ENCODE measurements around the gene TRIM66. TPM values are rescaled to one million over a fixed set of nuclear protein-coding genes. Genes with fewer than 3 reads are reported as not detected.

TRIM66 gene
- total RNA-seq, 1 donor from 2014 or later: 11.0 TPM

DNA sequence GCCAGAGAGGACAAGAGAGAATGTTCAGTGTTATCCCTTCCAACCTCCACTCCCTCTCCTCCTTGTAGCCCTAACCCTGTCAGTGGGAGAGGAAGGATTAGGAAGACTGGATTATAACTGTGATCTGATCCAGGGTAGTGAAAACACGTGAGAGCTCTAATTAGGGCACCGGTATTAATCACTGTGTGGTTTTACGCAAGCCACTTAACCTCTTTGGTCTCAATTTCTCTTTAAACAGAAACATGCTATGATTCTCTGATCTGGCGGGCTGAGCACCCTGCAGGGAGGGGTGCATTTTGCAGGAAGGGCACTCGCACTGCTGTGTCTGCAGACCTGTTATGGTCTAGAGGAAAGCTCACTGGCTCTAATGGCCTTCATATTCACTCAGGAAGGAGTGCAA lies 11.7 kb upstream of the TRIM66 start:
- H3K27ac ChIP-seq: no peak overlapping the region
- peaks cover 79% of the 10 kb centered on the region for H3K36me3 ChIP-seq
- intact Hi-C loops (cut with DNase I): no loop called here
- ATAC-seq: no peak
- H3K9me3 ChIP-seq: no peaks in the 10 kb centered on the region
- H3K27me3 ChIP-seq (ENCODE audit: low read depth): no peaks in the 10 kb centered on the region
- DNase-seq: no peak
- TF ChIP-seq, protein P1, sequence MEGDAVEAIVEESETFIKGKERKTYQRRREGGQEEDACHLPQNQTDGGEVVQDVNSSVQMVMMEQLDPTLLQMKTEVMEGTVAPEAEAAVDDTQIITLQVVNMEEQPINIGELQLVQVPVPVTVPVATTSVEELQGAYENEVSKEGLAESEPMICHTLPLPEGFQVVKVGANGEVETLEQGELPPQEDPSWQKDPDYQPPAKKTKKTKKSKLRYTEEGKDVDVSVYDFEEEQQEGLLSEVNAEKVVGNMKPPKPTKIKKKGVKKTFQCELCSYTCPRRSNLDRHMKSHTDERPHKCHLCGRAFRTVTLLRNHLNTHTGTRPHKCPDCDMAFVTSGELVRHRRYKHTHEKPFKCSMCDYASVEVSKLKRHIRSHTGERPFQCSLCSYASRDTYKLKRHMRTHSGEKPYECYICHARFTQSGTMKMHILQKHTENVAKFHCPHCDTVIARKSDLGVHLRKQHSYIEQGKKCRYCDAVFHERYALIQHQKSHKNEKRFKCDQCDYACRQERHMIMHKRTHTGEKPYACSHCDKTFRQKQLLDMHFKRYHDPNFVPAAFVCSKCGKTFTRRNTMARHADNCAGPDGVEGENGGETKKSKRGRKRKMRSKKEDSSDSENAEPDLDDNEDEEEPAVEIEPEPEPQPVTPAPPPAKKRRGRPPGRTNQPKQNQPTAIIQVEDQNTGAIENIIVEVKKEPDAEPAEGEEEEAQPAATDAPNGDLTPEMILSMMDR (IDR thresholded peaks at IDR 0.05): no peak
- H3K4me3 ChIP-seq: no peak overlapping the region
- peaks cover 5% of the 10 kb centered on the region for H3K4me1 ChIP-seq

DNA sequence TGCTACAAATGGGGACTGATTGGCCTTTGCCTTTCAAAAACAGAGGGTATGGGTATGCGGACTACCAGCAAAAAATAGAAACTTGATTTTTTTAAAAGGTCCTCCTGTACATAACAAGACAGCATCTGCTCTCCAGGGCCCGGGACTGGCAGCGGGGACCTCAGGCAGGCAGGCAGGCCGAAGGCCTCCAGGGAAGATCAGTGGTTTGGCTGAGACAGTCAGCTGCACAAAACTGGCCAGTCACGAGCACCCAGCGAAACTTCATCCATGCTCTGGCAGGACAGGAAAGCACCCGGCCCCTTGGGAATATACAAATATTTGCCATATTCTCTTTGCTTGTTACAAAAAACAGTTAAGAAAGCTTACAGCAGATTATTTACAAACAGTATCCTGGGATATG lies 11.1 kb upstream of the TRIM66 start:
- H3K4me3 ChIP-seq: no peak overlapping the region
- intact Hi-C loops (cut with DNase I): no loop called here
- H3K4me1 ChIP-seq: peaks cover 5% of the 10 kb centered on the region
- TF ChIP-seq, protein P1 (IDR thresholded peaks at IDR 0.05): no peak
- no peak for ATAC-seq
- H3K27ac ChIP-seq: no peak overlapping the region
- H3K36me3 ChIP-seq: peaks cover 73% of the 10 kb centered on the region
- no peaks in the 10 kb centered on the region for H3K27me3 ChIP-seq (ENCODE audit: low read depth)
- H3K9me3 ChIP-seq: no peaks in the 10 kb centered on the region
- no peak for DNase-seq

DNA sequence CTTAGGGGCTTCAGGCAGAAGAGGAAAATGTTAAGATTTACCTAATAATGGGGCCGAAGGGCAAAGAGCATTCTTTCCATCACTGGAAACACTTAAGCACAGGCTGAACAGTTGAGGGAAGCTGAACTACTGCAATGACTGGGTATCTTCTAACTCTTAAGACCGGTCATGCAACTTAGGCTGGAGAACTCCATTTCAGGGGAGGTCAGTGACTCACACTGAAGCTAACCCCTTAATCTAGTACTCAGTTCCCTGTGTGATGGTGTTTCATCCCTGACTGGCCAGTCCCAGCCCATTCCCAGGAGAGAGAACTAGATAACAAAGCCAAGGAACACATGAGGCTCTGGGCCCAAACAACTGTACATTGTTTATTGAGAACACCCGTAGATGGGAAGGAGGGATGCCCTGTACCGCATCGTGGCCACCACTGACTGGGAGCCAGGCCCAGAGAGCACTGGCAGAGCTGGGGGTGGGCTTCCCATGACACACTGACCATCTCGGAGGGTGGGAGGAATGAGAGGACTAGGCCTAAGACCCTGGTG lies 10.6 kb upstream of the TRIM66 start:
- no peak for DNase-seq
- peaks cover 69% of the 10 kb centered on the region for H3K36me3 ChIP-seq
- H3K9me3 ChIP-seq: no peaks in the 10 kb centered on the region
- intact Hi-C loops (cut with DNase I): no loop called here
- no peaks in the 10 kb centered on the region for H3K27me3 ChIP-seq (ENCODE audit: low read depth)
- ATAC-seq: no peak
- H3K27ac ChIP-seq: no peak overlapping the region
- TF ChIP-seq, protein P1 (IDR thresholded peaks at IDR 0.05): no peak
- H3K4me1 ChIP-seq: peaks cover 9% of the 10 kb centered on the region
- no peak overlapping the region for H3K4me3 ChIP-seq

DNA sequence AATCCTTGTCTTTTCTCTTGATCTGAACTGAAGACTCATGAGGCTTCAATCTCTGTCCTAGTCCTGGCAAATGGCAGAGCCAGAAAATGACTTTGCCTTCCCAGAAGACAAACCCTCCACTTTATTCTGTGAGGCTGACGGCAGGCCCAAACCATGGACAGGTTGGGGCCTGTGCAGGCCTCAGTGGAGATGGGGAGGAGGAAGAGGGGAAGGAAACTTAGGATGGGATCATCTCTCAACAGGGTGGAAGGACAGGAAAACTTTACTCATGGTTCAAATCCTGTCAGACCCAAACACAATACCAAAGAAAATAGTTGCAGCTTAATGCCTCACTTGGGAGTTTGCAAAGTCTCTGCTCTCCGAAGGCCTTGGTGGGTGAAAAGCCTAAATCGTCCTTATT lies 10.0 kb upstream of the TRIM66 start:
- intact Hi-C loops (cut with DNase I): no loop called here
- DNase-seq: no peak
- Histone ChIP-seq H3K27ac (no peak overlapping the region), H3K36me3 (peaks cover 64% of the 10 kb centered on the region), H3K4me3 (no peak overlapping the region), H3K4me1 (peaks cover 16% of the 10 kb centered on the region), H3K27me3 (ENCODE audit: low read depth) (no peaks in the 10 kb centered on the region), H3K9me3 (no peaks in the 10 kb centered on the region)
- ATAC-seq: no peak
- TF ChIP-seq, protein P1 (IDR thresholded peaks at IDR 0.05): no peak

DNA sequence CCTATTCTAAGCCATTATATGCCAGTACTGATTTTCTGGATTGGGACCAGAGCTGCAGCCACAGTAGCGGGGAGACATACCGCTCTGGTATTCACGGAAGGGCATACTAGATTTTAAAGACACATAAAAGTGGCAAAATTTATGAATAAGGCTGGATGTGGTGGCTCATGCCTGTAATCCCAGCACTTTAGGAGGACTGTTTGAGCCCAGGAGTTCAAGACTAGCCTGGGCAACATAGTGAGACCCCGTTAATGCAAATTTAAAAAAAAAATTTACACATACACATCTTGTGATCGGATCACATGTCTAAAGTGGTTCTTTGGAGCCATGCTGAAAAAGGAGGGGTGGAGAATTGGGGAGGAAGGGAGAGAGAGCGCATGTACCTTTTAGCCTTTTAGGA lies 9.1 kb upstream of the TRIM66 start:
- ATAC-seq (no peak), DNase-seq (no peak)
- H3K27me3 ChIP-seq (ENCODE audit: low read depth): no peaks in the 10 kb centered on the region
- no peaks in the 10 kb centered on the region for H3K9me3 ChIP-seq
- H3K36me3 ChIP-seq: peaks cover 64% of the 10 kb centered on the region
- TF ChIP-seq, protein P1 (IDR thresholded peaks at IDR 0.05): no peak
- intact Hi-C loops (cut with DNase I): no loop called here
- H3K27ac ChIP-seq: no peak overlapping the region
- H3K4me1 ChIP-seq: peaks cover 17% of the 10 kb centered on the region
- no peak overlapping the region for H3K4me3 ChIP-seq
